HepG2 (cell line): ENCODE data around the gene ATP9A. TPM values are rescaled to one million over a fixed set of nuclear protein-coding genes. Genes with fewer than 3 reads are reported as not detected.

Source experiments
- ATAC-seq: fragments of 200-7000 bp; cut with Tn5 transposase; 3 replicates; pipeline ENCODE4 v1.9.1; 2020; ENCODE audit warnings: mild to moderate bottlenecking, moderate library complexity
- BruUV-seq: library from RNA; stranded (reverse); fragments of 400-500 nt; replicated peaks from 2 replicates; lab custom pipeline; 2021; lab: Mats Ljungman, UMichigan
- CTCF ChIA-PET: fragments of 300-600 bp; formaldehyde crosslinking; extraction: SDS; loops from one replicate; lab custom pipeline; 2021; ENCODE audit warnings: low total read pairs, inconsistent platforms, low intra/inter-chr PET ratio; lab: Yijun Ruan, JAX
- POLR2A ChIA-PET: fragments of 350-600 bp; sonication (Branson Sonifier 250); formaldehyde crosslinking; loops from one replicate; lab custom pipeline; 2020; ENCODE audit warnings: antibody characterized with exemption, inconsistent platforms; lab: Yijun Ruan, JAX
- DNase-seq: peaks from one replicate; pipeline ENCODE4 v3.0.0-alpha.2; 2015; ENCODE audit warnings: low spot score
- FAIRE-seq: peaks from 3 replicates; lab custom pipeline; 2011; peaks lifted over from hg19 to GRCh38; lab: Jason Lieb, UNC
- H2AFZ ChIP-seq: one replicate; pipeline ENCODE4 v1.6.1; 2011; ENCODE audit warnings: low read length, inconsistent platforms
- H3K27ac ChIP-seq: fragments of 300-600 bp; 3 replicates; pipeline ENCODE4 v1.8.0; 2011; ENCODE audit warnings: mixed run types, mild to moderate bottlenecking, mixed read lengths, low read length, inconsistent platforms; ENCODE audit not compliant: insufficient read depth; ENCODE audit errors: extremely low read length
- H3K27me3 ChIP-seq, 2 experiments: fragments of 200-600 bp in 1 of 2; 2 replicates in 1 of 2; 3 replicates in 1 of 2; pipeline versions ENCODE4 v1.6.0 to v1.8.0; 2011; ENCODE audit warnings: low read length in 2 of 2, mild to moderate bottlenecking in 2 of 2, moderate library complexity in 2 of 2, inconsistent platforms in 1 of 2; ENCODE audit not compliant: insufficient read depth in 2 of 2, control insufficient read depth in 1 of 2
- H3K36me3 ChIP-seq, 2 experiments: fragments of 200-600 bp in 1 of 2; replicated peaks in 1 of 2; 2 replicates in 1 of 2; 3 replicates in 1 of 2; pipeline versions ENCODE4 v1.5.1 to v1.8.0; 2011; ENCODE audit warnings: low read length in 2 of 2, inconsistent platforms in 1 of 2; ENCODE audit not compliant: insufficient read depth in 2 of 2, control insufficient read depth in 1 of 2
- H3K4me1 ChIP-seq: 2 replicates; pipeline ENCODE4 v1.5.1; 2012; ENCODE audit warnings: low read length, inconsistent platforms; ENCODE audit not compliant: insufficient read depth
- H3K4me2 ChIP-seq: 2 replicates; pipeline ENCODE4 v1.6.0; 2011; ENCODE audit warnings: low read depth, low read length, inconsistent platforms
- H3K4me3 ChIP-seq, 3 experiments: fragments of 200-600 bp in 1 of 3; sonication (generic), shearing (Covaris generic) in 1 of 3; replicated peaks in 1 of 3; 2 replicates each; pipeline ENCODE4 v1.5.1; 2011 to 2016; ENCODE audit warnings: low read length in 3 of 3, inconsistent platforms in 2 of 3, low read depth in 2 of 3, mild to moderate bottlenecking in 2 of 3, control low read depth in 1 of 3, mixed read lengths in 1 of 3; ENCODE audit not compliant: insufficient read depth in 1 of 3
- H3K79me2 ChIP-seq: one replicate; pipeline ENCODE4 v1.6.1; 2011; ENCODE audit warnings: low read length, inconsistent platforms; ENCODE audit not compliant: insufficient read depth
- H3K9ac ChIP-seq: 2 replicates; pipeline ENCODE4 v1.6.0; 2011; ENCODE audit warnings: mild to moderate bottlenecking, low read depth, low read length, inconsistent platforms; ENCODE audit not compliant: insufficient read depth
- H3K9me3 ChIP-seq: 2 replicates; pipeline ENCODE4 v1.5.1; 2012; ENCODE audit warnings: mild to moderate bottlenecking, low read length
- H4K20me1 ChIP-seq: 2 replicates; pipeline ENCODE4 v1.6.0; 2011; ENCODE audit warnings: inconsistent platforms, mild to moderate bottlenecking, low read length, moderate library complexity; ENCODE audit not compliant: insufficient read depth
- ARHGAP35 ChIP-seq: sonication (generic); formaldehyde crosslinking; IDR thresholded peaks from 2 replicates; pipeline ENCODE4 v1.9.0; 2022; ENCODE audit warnings: mild to moderate bottlenecking, inconsistent platforms, moderate library complexity, missing genetic modification reagents, borderline replicate concordance
- HDAC2 ChIP-seq: sonication (generic); formaldehyde crosslinking; IDR thresholded peaks from 2 replicates; pipeline ENCODE4 v1.4.0; 2020; ENCODE audit warnings: missing genetic modification reagents
- HNRNPL ChIP-seq: fragments of 200-400 bp; formaldehyde crosslinking; IDR thresholded peaks from 2 replicates; pipeline ENCODE4 v1.6.1; 2017; ENCODE audit warnings: mild to moderate bottlenecking, low read depth, low read length
- MTA1 ChIP-seq: sonication (generic); formaldehyde crosslinking; IDR thresholded peaks from 2 replicates; pipeline ENCODE4 v1.4.0; 2020; ENCODE audit warnings: missing genetic modification reagents, mild to moderate bottlenecking, borderline replicate concordance
- SALL1 ChIP-seq: sonication (generic); formaldehyde crosslinking; IDR thresholded peaks from 2 replicates; pipeline ENCODE4 v1.8.0; 2022; ENCODE audit warnings: mild to moderate bottlenecking, missing genetic modification reagents
- ZNF383 ChIP-seq: sonication (generic); formaldehyde crosslinking; IDR thresholded peaks from 2 replicates; pipeline ENCODE4 v1.4.0; 2020; ENCODE audit warnings: missing genetic modification reagents, mild to moderate bottlenecking, borderline replicate concordance
- ZNF879 ChIP-seq: sonication (generic); formaldehyde crosslinking; IDR thresholded peaks from 2 replicates; pipeline ENCODE4 v1.8.1; 2023; ENCODE audit warnings: missing genetic modification reagents
- WGBS: methylation state at CpG from one replicate; pipeline ENCODE4 v1.1.6; 2017; ENCODE audit warnings: low lambda C conversion rate; 5-methylcytosine and 5-hydroxymethylcytosine counted together
- in situ Hi-C: cut with HindIII; loops from 2 replicates; pipeline ENCODE4 v1.10.0; 2017; ENCODE audit warnings: low pct_unique_long_range_greater_than_20kb; ENCODE audit not compliant: extremely low pct_ligation_motif_present
- intact Hi-C: fragments of 100-400 bp; cut with micrococcal nuclease; formaldehyde crosslinking; loops from one replicate; pipeline ENCODE4 v1.10.0; 2022; ENCODE audit not compliant: unreplicated experiment
- polyA plus RNA-seq, 8 experiments: library from polyadenylated mRNA; depleted of rRNA in 3 of 8; stranded (reverse) in 7 of 8; unstranded in 1 of 8; fragments of >200 nt; fragmentation: Illumina TruSeq in 4 of 8; extraction: Trizol in 4 of 8; gene quantifications; 2 replicates each; pipeline versions ENCODE4 v1.2.1 to v1.2.3, GENCODE V29; 2011 to 2016; ENCODE audit warnings: low read depth in 4 of 8, missing spikeins in 1 of 8, mixed read lengths in 1 of 8; ENCODE audit not compliant: insufficient read depth in 1 of 8
- total RNA-seq, 5 experiments: library from RNA; depleted of rRNA; stranded (reverse); fragments of >200 nt; fragmentation: Illumina TruSeq; extraction: Trizol; gene quantifications; 2 replicates each; pipeline ENCODE4 v1.2.3, GENCODE V29; 2016; ENCODE audit warnings: low read depth in 1 of 5
- TF ChIP-seq, protein P1 (sequence below): IDR thresholded peaks from 2 replicates; pipeline ENCODE4 v1.4.0; 2020; ENCODE audit warnings: mild to moderate bottlenecking, missing genetic modification reagents
- TF ChIP-seq, protein P2 (sequence below): sonication (generic); formaldehyde crosslinking; IDR thresholded peaks from 2 replicates; pipeline ENCODE4; 2020; ENCODE audit warnings: missing genetic modification reagents, mild to moderate bottlenecking, borderline replicate concordance
- TF ChIP-seq, protein P3 (sequence below): sonication (generic); formaldehyde crosslinking; IDR thresholded peaks from 2 replicates; pipeline ENCODE4 v1.4.0; 2020; ENCODE audit warnings: missing genetic modification reagents

Gene ATP9A
- total and polyA plus RNA-seq, 2 of the 13 experiments (the other 11 are each of a cell fraction or from before 2014, with no cell fraction given): 11.8 to 18.5 TPM

DNA sequence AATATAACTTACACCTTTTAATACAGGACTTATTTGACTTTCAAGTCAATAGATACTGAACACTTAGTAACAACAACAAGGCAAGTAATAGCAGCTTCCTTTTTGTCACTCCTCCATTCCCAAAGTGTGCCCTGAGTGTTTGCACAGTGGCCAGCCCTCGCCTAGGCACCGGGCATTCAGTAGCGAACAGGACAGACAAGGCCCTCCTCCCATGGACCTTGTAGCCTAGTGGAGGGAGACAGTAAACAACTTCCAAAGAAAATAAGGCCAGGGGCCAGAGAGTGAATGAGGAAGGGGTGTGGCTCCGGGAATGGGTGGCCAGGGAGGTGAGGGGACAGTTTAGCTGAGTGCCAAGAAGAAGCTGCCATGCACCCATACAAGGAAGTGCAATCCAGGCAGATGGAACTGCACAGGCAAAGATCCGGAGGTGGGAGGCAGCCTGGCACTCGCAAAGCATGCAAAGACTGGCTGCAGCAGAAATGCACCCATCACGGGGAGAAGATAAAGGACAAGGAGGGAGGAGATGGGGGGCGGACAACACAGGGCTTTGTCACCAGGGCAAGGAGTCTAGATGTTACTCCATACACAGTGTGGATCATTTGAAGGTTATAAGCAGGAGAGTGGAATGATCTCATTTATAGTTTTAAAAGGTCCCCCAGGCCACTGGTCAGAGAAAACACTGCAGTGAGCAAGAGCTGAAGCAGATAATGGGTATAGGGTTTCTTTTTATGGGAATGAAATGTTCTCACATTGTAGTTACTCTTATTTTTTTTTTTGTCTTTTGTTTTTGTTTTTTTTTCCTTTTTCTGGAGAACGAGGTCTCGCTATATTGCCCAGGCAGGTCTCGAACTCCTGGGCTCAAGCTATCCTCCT, 32.2 kb downstream of the ATP9A start (continued):
- 0 out of 2 replicates have a peak, but pooled peaks have one; percentile 29 for TF ChIP-seq MTA1
- no peak for TF ChIP-seq ARHGAP35

DNA sequence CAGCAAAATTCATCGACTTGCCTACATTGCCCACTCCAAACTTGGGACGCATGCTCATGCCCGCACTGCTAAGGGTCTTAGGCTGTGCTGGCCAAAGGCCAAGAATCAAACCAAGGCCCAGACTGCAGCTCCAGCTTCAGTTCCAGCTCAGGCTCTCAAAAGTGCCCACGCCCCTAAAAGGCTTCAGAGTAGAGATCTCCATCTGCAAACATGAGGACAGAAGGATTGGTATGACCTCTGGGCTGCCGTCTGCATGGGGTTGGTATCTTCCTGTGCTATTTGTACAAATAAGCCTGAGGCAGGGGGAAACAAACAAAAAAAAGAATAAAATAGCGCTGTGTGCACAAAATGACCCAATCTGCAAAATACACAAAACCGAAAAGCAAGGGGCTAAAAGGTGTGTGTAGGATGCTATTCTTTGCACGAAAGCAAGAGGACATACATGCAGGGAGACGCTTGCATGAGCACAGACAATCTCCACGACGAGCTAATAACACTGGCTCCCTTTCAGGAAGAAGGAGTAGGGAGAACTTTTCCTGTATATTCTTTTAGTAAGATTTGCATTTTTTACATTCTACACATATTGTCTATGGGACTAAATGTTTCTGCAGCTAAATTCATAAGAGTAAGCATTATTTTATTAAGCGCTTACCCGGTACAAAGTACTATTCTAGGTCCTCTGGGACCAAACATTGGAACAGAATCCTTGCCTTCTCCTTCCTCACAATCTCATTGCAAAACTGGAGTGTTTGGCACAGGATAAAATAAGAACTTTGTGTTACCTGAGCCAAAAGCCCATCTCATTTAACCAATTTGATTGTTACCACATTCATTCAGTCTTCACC, 33.1 kb downstream of the ATP9A start:
- Histone ChIP-seq H3K27me3 (no peaks in the 10 kb centered on the region), H3K9ac (no peak overlapping the region), H3K4me2 (peak overlapping the region; percentile 62), H3K4me3 (peak overlapping the region in 1 of 3 experiments; percentile 24; a peak in 1 of 6 replicates), H2AFZ (no peak overlapping the region), H3K36me3 (no peaks in the 10 kb centered on the region), H4K20me1 (no peaks in the 10 kb centered on the region), H3K79me2 (no peaks in the 10 kb centered on the region), H3K27ac (peak overlapping the region; percentile 5), H3K9me3 (no peaks in the 10 kb centered on the region), H3K4me1 (peaks cover 80% of the 10 kb centered on the region)
- FAIRE-seq: peak; percentile 55
- ChIA-PET POLR2A (no interaction called here), CTCF (no interaction called here)
- intact Hi-C loops: loop anchor here (1.0 kb wide), 1 partner anchor 10 kb away; no protein-coding TSS in a partner anchor
- DNase-seq: peak; percentile 67
- in situ Hi-C loops: no loop called here
- peak; percentile 67 for ATAC-seq
- 33% methylated on average over 13 of the region's 13 CpGs for WGBS
- no TSS peak for BruUV-seq
- TF ChIP-seq, protein P1, sequence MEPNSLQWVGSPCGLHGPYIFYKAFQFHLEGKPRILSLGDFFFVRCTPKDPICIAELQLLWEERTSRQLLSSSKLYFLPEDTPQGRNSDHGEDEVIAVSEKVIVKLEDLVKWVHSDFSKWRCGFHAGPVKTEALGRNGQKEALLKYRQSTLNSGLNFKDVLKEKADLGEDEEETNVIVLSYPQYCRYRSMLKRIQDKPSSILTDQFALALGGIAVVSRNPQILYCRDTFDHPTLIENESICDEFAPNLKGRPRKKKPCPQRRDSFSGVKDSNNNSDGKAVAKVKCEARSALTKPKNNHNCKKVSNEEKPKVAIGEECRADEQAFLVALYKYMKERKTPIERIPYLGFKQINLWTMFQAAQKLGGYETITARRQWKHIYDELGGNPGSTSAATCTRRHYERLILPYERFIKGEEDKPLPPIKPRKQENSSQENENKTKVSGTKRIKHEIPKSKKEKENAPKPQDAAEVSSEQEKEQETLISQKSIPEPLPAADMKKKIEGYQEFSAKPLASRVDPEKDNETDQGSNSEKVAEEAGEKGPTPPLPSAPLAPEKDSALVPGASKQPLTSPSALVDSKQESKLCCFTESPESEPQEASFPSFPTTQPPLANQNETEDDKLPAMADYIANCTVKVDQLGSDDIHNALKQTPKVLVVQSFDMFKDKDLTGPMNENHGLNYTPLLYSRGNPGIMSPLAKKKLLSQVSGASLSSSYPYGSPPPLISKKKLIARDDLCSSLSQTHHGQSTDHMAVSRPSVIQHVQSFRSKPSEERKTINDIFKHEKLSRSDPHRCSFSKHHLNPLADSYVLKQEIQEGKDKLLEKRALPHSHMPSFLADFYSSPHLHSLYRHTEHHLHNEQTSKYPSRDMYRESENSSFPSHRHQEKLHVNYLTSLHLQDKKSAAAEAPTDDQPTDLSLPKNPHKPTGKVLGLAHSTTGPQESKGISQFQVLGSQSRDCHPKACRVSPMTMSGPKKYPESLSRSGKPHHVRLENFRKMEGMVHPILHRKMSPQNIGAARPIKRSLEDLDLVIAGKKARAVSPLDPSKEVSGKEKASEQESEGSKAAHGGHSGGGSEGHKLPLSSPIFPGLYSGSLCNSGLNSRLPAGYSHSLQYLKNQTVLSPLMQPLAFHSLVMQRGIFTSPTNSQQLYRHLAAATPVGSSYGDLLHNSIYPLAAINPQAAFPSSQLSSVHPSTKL (CRISPR knock-in tag): peak; percentile 41; the same call in 1 of the 2 replicates
- TF ChIP-seq HNRNPL (no peak), ZNF879 (CRISPR knock-in tag) (0 out of 2 replicates have a peak, but pooled peaks have one; percentile 47), HDAC2 (peak; percentile 33; the same call in 1 of the 2 replicates), SALL1 (CRISPR knock-in tag) (peak; percentile 35), ZNF383 (CRISPR knock-in tag) (no peak)
- TF ChIP-seq, protein P2, sequence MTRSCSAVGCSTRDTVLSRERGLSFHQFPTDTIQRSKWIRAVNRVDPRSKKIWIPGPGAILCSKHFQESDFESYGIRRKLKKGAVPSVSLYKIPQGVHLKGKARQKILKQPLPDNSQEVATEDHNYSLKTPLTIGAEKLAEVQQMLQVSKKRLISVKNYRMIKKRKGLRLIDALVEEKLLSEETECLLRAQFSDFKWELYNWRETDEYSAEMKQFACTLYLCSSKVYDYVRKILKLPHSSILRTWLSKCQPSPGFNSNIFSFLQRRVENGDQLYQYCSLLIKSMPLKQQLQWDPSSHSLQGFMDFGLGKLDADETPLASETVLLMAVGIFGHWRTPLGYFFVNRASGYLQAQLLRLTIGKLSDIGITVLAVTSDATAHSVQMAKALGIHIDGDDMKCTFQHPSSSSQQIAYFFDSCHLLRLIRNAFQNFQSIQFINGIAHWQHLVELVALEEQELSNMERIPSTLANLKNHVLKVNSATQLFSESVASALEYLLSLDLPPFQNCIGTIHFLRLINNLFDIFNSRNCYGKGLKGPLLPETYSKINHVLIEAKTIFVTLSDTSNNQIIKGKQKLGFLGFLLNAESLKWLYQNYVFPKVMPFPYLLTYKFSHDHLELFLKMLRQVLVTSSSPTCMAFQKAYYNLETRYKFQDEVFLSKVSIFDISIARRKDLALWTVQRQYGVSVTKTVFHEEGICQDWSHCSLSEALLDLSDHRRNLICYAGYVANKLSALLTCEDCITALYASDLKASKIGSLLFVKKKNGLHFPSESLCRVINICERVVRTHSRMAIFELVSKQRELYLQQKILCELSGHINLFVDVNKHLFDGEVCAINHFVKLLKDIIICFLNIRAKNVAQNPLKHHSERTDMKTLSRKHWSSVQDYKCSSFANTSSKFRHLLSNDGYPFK (CRISPR knock-in tag): peak; percentile 26; the same call in 1 of the 2 replicates
- TF ChIP-seq, protein P3, sequence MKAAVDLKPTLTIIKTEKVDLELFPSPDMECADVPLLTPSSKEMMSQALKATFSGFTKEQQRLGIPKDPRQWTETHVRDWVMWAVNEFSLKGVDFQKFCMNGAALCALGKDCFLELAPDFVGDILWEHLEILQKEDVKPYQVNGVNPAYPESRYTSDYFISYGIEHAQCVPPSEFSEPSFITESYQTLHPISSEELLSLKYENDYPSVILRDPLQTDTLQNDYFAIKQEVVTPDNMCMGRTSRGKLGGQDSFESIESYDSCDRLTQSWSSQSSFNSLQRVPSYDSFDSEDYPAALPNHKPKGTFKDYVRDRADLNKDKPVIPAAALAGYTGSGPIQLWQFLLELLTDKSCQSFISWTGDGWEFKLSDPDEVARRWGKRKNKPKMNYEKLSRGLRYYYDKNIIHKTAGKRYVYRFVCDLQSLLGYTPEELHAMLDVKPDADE (CRISPR knock-in tag): no peak
